HG03097 (cell line): ENCODE data around the gene NOTCH4.
"Not testable (repeated sequence)": the region's sequence is repeated elsewhere in the genome, so short reads cannot be mapped to it uniquely, and the experiment has no call there.

Experiments
- ATAC-seq: cut with Tn5 transposase; IDR thresholded peaks from one replicate; pipeline ENCODE4 v1.9.1; 2021; ENCODE audit not compliant: unreplicated experiment, low FRiP score

NOTCH4 gene

GRCh38 chr6:32223258-32224235, at the start of gene NOTCH4:
Gene NOTCH4, minus strand, starts transcription at chr6:32224067. Its CDS starts 139 bp downstream, at chr6:32223928.
- no peak for ATAC-seq

- ATAC-seq = no peak
These were observed 47.6 kb upstream of the NOTCH4 start for GRCh38 chr6:32271429-32271828.

- not testable (repeated sequence) for ATAC-seq
These were observed 44.6 kb upstream of the NOTCH4 start for GRCh38 chr6:32268459-32268858.

- no peak for ATAC-seq
These were observed 43.2 kb upstream of the NOTCH4 start for GRCh38 chr6:32267035-32267434.

- ATAC-seq = not testable (repeated sequence)
These were observed 33.4 kb upstream of the NOTCH4 start for GRCh38 chr6:32257262-32257661.

GRCh38 chr6:32255199-32256153, 31.6 kb upstream of the NOTCH4 start:
- ATAC-seq = no peak

- no peak for ATAC-seq
These were observed 30.9 kb upstream of the NOTCH4 start for GRCh38 chr6:32254761-32255198.

- no peak for ATAC-seq
These were observed 28.6 kb upstream of the NOTCH4 start for GRCh38 chr6:32252331-32253009.

- no peak for ATAC-seq
These were observed 25.4 kb upstream of the NOTCH4 start for GRCh38 chr6:32249262-32249661.

- no peak for ATAC-seq
These were observed 23.5 kb upstream of the NOTCH4 start for GRCh38 chr6:32247401-32247800.

GRCh38 chr6:32244946-32245398, 21.1 kb upstream of the NOTCH4 start:
- ATAC-seq = no peak

GRCh38 chr6:32244270-32244669, 20.4 kb upstream of the NOTCH4 start:
- ATAC-seq = no peak

- ATAC-seq = not testable (repeated sequence)
These were observed 18.5 kb upstream of the NOTCH4 start for GRCh38 chr6:32242318-32242813.

- no peak for ATAC-seq
These were observed 16.8 kb upstream of the NOTCH4 start for GRCh38 chr6:32240686-32241085.

GRCh38 chr6:32239462-32239861, 15.6 kb upstream of the NOTCH4 start:
- ATAC-seq = no peak

- ATAC-seq = no peak
These were observed 11.1 kb upstream of the NOTCH4 start for GRCh38 chr6:32234934-32235333.

GRCh38 chr6:32226434-32226833, 2.6 kb upstream of the NOTCH4 start:
- ATAC-seq = no peak

GRCh38 chr6:32224696-32225095, 829 bp upstream of the NOTCH4 start:
- no peak for ATAC-seq

GRCh38 chr6:32222333-32223230, 1.3 kb downstream of the NOTCH4 start:
- ATAC-seq = no peak
